ENCODE data around the gene MT3.

- TF ChIP-seq POLR2A (IDR thresholded peaks at IDR 0.05; ENCODE audit: low read depth, low read length) (no peak), POLR2AphosphoS5 (IDR thresholded peaks at IDR 0.05; ENCODE audit: low read depth, low read length) (no peak), TAF1 (IDR thresholded peaks at IDR 0.05; ENCODE audit: borderline replicate concordance, low read depth, low read length) (no peak)
Observed at GRCh38 chr16:56574625-56575024, 14.7 kb upstream of the MT3 start.
